ENCODE results near the gene RFESD. TPM values are rescaled to one million over a fixed set of nuclear protein-coding genes. Genes with fewer than 3 reads are reported as not detected.

RFESD gene
- total and polyA plus RNA-seq, 2 of the 13 experiments (the other 11 are each of a cell fraction or from before 2014, with no cell fraction given): 1.1 to 2.2 TPM

DNA sequence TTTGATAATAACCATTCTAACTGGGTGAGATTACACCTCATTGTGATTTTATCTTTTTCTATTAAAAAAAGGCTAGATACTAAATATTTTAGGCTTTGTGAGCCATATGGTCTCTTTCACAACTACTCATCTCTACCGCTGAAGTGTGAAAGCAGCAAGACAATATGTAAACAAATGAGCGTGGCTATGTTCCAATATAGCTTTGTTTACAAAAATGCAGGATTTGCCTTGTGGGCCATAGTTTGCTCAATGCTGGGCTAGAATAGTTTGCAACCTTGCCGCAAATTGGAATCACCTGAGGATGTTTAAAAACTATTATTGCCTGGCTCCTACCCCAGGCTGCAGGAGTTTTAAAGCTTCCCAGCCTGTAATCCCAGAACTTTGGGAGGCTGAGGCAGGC is 36.9 kb upstream of the RFESD start:
- no peak overlapping the region for H3K4me2 ChIP-seq (ENCODE audit: low read depth, low read length)
- DNase-seq (ENCODE audit: low spot score) (no peak), ATAC-seq (no peak), FAIRE-seq (no peak)
- no peaks in the 10 kb centered on the region for H3K36me3 ChIP-seq (replicated peaks in 1 of 2; ENCODE audit: control insufficient read depth in 1 of 2, insufficient read depth in 2 of 2, low read length in 2 of 2)
- in situ Hi-C loops (cut with HindIII; ENCODE audit: extremely low pct_ligation_motif_present, low pct_unique_long_range_greater_than_20kb) (no loop called here), intact Hi-C loops (cut with micrococcal nuclease; ENCODE audit: unreplicated experiment) (no loop called here)
- no peak overlapping the region for H3K9ac ChIP-seq (ENCODE audit: insufficient read depth, low read depth, low read length)
- H4K20me1 ChIP-seq (ENCODE audit: insufficient read depth, low read length): no peaks in the 10 kb centered on the region
- peaks cover 8% of the 10 kb centered on the region; the same call in 1 of the 2 replicates for H3K4me1 ChIP-seq (ENCODE audit: insufficient read depth, low read length)
- H3K9me3 ChIP-seq (ENCODE audit: low read length): no peaks in the 10 kb centered on the region
- TF ChIP-seq SP4 (CRISPR knock-in tag; IDR thresholded peaks at IDR 0.05) (no peak), FOXA3 (CRISPR knock-in tag; IDR thresholded peaks at IDR 0.05) (peak; percentile 16; the same call in 1 of the 2 replicates), MYNN (CRISPR knock-in tag; IDR thresholded peaks at IDR 0.05; ENCODE audit: low read depth) (no peak), SRSF1 (optimal IDR thresholded peaks at IDR 0.05; ENCODE audit: low read depth, low read length) (no peak)
- no peak overlapping the region for H3K27ac ChIP-seq (ENCODE audit: extremely low read length, insufficient read depth, low read length)
- no TSS peak for BruUV-seq (replicated peaks)
- no peak overlapping the region for H3K4me3 ChIP-seq (replicated peaks in 1 of 3; ENCODE audit: insufficient read depth in 1 of 3, low read depth in 2 of 3, low read length in 3 of 3)
- no peak overlapping the region for H2AFZ ChIP-seq (ENCODE audit: low read length)
- H3K79me2 ChIP-seq (ENCODE audit: insufficient read depth, low read length): no peaks in the 10 kb centered on the region
- CTCF ChIA-PET (ENCODE audit: low intra/inter-chr PET ratio, low total read pairs): no interaction called here
- 0% methylated on average over 3 of the region's 3 CpGs for WGBS (ENCODE audit: low lambda C conversion rate)
- POLR2A ChIA-PET: no interaction called here
- H3K27me3 ChIP-seq (ENCODE audit: control insufficient read depth in 1 of 2, insufficient read depth in 2 of 2, low read length in 2 of 2): no peaks in the 10 kb centered on the region; a peak in 1 of 5 replicates

DNA sequence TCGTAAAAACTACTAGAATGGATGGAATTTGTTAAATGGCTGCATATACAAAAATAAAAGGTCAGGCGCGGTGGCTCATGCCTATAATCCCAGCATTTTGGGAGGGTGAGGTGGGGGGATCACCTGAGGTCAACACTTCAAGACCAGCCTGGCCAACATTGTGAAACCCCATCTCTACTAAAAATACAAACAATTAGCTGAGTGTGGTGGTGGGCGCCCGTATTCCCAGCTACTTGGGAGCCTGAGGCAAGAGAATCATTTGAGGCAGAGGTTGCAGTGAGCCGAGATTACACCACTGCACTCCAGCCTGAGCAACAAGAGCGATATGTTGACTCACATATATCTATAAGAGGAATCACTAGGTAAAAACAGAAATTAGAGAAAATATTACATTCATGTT is 36.0 kb upstream of the RFESD start:
- in situ Hi-C loops (cut with HindIII; ENCODE audit: extremely low pct_ligation_motif_present, low pct_unique_long_range_greater_than_20kb): no loop called here
- Histone ChIP-seq H3K9ac (ENCODE audit: insufficient read depth, low read depth, low read length) (no peak overlapping the region), H3K4me1 (ENCODE audit: insufficient read depth, low read length) (peaks cover 8% of the 10 kb centered on the region; the same call in 1 of the 2 replicates), H3K27ac (ENCODE audit: extremely low read length, insufficient read depth, low read length) (no peak overlapping the region), H4K20me1 (ENCODE audit: insufficient read depth, low read length) (no peaks in the 10 kb centered on the region), H3K27me3 (ENCODE audit: control insufficient read depth in 1 of 2, insufficient read depth in 2 of 2, low read length in 2 of 2) (no peaks in the 10 kb centered on the region; a peak in 1 of 5 replicates), H3K4me3 (replicated peaks in 1 of 3; ENCODE audit: insufficient read depth in 1 of 3, low read depth in 2 of 3, low read length in 3 of 3) (no peak overlapping the region), H3K36me3 (replicated peaks in 1 of 2; ENCODE audit: control insufficient read depth in 1 of 2, insufficient read depth in 2 of 2, low read length in 2 of 2) (no peaks in the 10 kb centered on the region), H3K79me2 (ENCODE audit: insufficient read depth, low read length) (no peaks in the 10 kb centered on the region), H3K4me2 (ENCODE audit: low read depth, low read length) (no peak overlapping the region), H2AFZ (ENCODE audit: low read length) (no peak overlapping the region), H3K9me3 (ENCODE audit: low read length) (no peaks in the 10 kb centered on the region)
- ChIA-PET POLR2A (no interaction called here), CTCF (ENCODE audit: low intra/inter-chr PET ratio, low total read pairs) (no interaction called here)
- DNase-seq (ENCODE audit: low spot score) (no peak), ATAC-seq (no peak), FAIRE-seq (no peak)
- TF ChIP-seq TCF12 (IDR thresholded peaks at IDR 0.05) (no peak), TCF12 (CRISPR knock-in tag; IDR thresholded peaks at IDR 0.05) (no peak), RCOR2 (CRISPR knock-in tag; IDR thresholded peaks at IDR 0.05) (no peak), ZNF564 (CRISPR knock-in tag; IDR thresholded peaks at IDR 0.05) (no peak), MTF1 (CRISPR knock-in tag; IDR thresholded peaks at IDR 0.05) (no peak), ZFYVE20 (CRISPR knock-in tag; IDR thresholded peaks at IDR 0.05; ENCODE audit: borderline replicate concordance, low read depth) (no peak)
- TF ChIP-seq, protein P1, sequence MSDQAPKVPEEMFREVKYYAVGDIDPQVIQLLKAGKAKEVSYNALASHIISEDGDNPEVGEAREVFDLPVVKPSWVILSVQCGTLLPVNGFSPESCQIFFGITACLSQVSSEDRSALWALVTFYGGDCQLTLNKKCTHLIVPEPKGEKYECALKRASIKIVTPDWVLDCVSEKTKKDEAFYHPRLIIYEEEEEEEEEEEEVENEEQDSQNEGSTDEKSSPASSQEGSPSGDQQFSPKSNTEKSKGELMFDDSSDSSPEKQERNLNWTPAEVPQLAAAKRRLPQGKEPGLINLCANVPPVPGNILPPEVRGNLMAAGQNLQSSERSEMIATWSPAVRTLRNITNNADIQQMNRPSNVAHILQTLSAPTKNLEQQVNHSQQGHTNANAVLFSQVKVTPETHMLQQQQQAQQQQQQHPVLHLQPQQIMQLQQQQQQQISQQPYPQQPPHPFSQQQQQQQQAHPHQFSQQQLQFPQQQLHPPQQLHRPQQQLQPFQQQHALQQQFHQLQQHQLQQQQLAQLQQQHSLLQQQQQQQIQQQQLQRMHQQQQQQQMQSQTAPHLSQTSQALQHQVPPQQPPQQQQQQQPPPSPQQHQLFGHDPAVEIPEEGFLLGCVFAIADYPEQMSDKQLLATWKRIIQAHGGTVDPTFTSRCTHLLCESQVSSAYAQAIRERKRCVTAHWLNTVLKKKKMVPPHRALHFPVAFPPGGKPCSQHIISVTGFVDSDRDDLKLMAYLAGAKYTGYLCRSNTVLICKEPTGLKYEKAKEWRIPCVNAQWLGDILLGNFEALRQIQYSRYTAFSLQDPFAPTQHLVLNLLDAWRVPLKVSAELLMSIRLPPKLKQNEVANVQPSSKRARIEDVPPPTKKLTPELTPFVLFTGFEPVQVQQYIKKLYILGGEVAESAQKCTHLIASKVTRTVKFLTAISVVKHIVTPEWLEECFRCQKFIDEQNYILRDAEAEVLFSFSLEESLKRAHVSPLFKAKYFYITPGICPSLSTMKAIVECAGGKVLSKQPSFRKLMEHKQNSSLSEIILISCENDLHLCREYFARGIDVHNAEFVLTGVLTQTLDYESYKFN (CRISPR knock-in tag; conservative IDR thresholded peaks at IDR 0.05): no peak
- intact Hi-C loops (cut with micrococcal nuclease; ENCODE audit: unreplicated experiment): no loop called here
- WGBS (ENCODE audit: low lambda C conversion rate): 53% methylated on average over 7 of the region's 7 CpGs
- BruUV-seq (replicated peaks): no TSS peak
